Breast epithelium (tissue), 4 donors: ENCODE measurements around the gene SDK1. TPM values are rescaled to one million over a fixed set of nuclear protein-coding genes. Genes with fewer than 3 reads are reported as not detected.

Source experiments
- DNase-seq, 2 donors: peaks; one replicate each; pipeline ENCODE4 v3.0.0-alpha.2; 2019; ENCODE audit warnings: low spot score in 2 of 2
- H3K27ac ChIP-seq, 2 donors: fragments of 200-600 bp; sonication (generic) in 1 of 2; one replicate each; pipeline ENCODE4 v1.5.1; 2016 to 2019; ENCODE audit warnings: mild to moderate bottlenecking in 1 of 2
- H3K27me3 ChIP-seq, 2 donors: fragments of 200-600 bp; sonication (generic) in 1 of 2; one replicate each; pipeline versions ENCODE4 v1.5.1 to v1.6.0; 2017 to 2019; ENCODE audit warnings: control low read depth in 1 of 2, mild to moderate bottlenecking in 1 of 2
- H3K36me3 ChIP-seq: fragments of 200-600 bp; one replicate; pipeline ENCODE4 v1.5.1; 2019
- H3K4me1 ChIP-seq, 2 donors: fragments of 200-600 bp; sonication (generic); one replicate each; pipeline ENCODE4 v1.5.1; 2016 to 2019; ENCODE audit warnings: control low read depth in 1 of 2
- H3K4me3 ChIP-seq, 3 donors: fragments of 200-600 bp; sonication (generic); 1 replicate in 2 of 3; 2 replicates in 1 of 3; pipeline ENCODE4 v1.5.1; 2016 to 2019; ENCODE audit warnings: mild to moderate bottlenecking in 3 of 3, moderate library complexity in 2 of 3
- H3K9me3 ChIP-seq, 2 donors: fragments of 200-600 bp; sonication (generic) in 1 of 2; one replicate each; pipeline ENCODE4 v1.5.1; 2016 to 2019; ENCODE audit warnings: control low read depth in 1 of 2
- POLR2A ChIP-seq: fragments of 450-650 bp; IDR thresholded peaks from one replicate; pipeline ENCODE4 v1.6.1; 2016; ENCODE audit warnings: antibody characterized with exemption, mild to moderate bottlenecking, moderate library complexity
- POLR2AphosphoS5 ChIP-seq, 3 donors: sonication (generic); formaldehyde crosslinking; IDR thresholded peaks; one replicate each; pipeline ENCODE4 v1.6.1; 2017; ENCODE audit warnings: antibody characterized with exemption in 3 of 3
- intact Hi-C: fragments of 100-400 bp; cut with DNase I; formaldehyde crosslinking; loops from one replicate; pipeline ENCODE4 v1.15.1; 2023; ENCODE audit warnings: low total_unique reads
- total RNA-seq, 3 donors: library from RNA; depleted of rRNA; stranded (reverse); fragments of >200 nt; gene quantifications; one replicate each; pipeline ENCODE4 v1.1.0, GENCODE V29; 2016
- TF ChIP-seq, protein P1 (sequence below), 3 donors: fragments of 450-650 bp; IDR thresholded peaks; one replicate each; pipeline ENCODE4 v1.5.1; 2016 to 2017; ENCODE audit warnings: antibody characterized with exemption in 3 of 3, mild to moderate bottlenecking in 3 of 3, moderate library complexity in 3 of 3

SDK1 gene
- total RNA-seq, 3 donors from 2014 or later = 3.7 to 18.2 (median 6.6) TPM

DNA sequence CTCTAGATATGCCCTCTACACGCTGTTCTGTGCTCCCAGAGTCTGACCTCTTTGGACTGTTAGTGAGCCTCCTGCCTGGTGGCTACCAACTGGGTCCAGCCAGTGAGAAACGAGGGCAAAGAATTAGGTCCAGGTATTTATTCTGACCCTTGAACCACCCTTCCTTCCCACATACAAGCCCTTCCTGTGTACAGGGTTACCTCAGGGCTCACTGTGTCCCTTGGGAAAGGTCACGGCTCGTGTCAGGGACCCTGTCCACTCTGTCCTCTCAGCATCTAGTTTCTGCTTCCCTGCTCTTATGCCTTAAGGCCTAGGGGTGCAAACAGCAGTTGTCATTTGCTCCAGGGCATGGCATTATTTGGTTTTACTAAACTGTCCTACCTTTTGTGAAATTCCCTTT, 180.4 kb downstream of the SDK1 start:
- Histone ChIP-seq H3K36me3 (no peaks in the 10 kb centered on the region), H3K9me3 (no peaks in the 10 kb centered on the region), H3K4me1 (no peaks in the 10 kb centered on the region), H3K27me3 (no peaks in the 10 kb centered on the region), H3K27ac (no peak overlapping the region), H3K4me3 (no peak overlapping the region)
- DNase-seq = no peak
- TF ChIP-seq, protein P1, sequence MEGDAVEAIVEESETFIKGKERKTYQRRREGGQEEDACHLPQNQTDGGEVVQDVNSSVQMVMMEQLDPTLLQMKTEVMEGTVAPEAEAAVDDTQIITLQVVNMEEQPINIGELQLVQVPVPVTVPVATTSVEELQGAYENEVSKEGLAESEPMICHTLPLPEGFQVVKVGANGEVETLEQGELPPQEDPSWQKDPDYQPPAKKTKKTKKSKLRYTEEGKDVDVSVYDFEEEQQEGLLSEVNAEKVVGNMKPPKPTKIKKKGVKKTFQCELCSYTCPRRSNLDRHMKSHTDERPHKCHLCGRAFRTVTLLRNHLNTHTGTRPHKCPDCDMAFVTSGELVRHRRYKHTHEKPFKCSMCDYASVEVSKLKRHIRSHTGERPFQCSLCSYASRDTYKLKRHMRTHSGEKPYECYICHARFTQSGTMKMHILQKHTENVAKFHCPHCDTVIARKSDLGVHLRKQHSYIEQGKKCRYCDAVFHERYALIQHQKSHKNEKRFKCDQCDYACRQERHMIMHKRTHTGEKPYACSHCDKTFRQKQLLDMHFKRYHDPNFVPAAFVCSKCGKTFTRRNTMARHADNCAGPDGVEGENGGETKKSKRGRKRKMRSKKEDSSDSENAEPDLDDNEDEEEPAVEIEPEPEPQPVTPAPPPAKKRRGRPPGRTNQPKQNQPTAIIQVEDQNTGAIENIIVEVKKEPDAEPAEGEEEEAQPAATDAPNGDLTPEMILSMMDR (IDR thresholded peaks at IDR 0.05) = no peak
- TF ChIP-seq POLR2AphosphoS5 (IDR thresholded peaks at IDR 0.05) (no peak), POLR2A (no peak)
- intact Hi-C loops = no loop called here

DNA sequence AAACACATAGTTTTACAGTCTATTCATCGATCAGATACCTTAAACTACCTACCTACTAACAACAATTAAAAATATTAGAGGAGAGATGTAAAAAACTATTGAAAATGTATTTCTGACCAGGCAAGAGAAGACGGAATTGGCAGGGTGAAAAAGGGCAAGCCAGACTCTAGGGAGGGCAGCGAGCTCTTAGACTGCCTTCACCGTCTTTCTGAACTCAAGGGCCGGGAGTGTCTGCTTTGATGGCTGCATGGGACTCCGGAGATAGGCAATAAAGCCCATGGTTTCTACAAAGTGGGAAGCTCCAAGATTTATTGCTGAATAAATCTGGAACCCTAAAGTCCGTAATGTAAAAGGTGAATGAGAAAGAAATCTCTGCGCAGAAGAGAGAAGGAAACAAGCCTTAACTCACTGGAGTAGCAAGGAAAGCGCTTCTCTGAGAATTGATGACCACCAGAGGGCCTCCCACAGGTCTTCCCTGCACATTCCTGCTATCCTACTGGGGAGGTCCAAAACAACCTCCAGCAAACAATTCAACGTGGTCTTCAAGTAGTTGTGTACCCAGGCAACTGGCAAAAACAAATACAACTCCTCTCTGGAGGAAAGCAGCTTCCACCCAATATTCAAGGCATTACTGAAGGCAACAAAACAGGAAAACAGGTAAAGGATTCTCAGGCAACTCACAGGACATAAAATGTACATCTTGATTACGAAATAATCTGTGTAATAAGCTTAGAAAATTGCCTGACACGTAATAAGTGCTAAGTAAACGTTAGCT, 181.3 kb downstream of the SDK1 start:
- Histone ChIP-seq H3K9me3 (no peaks in the 10 kb centered on the region), H3K27ac (no peak overlapping the region), H3K27me3 (no peaks in the 10 kb centered on the region), H3K4me3 (no peak overlapping the region), H3K4me1 (no peaks in the 10 kb centered on the region), H3K36me3 (no peaks in the 10 kb centered on the region)
- no peak for DNase-seq
- TF ChIP-seq POLR2AphosphoS5 (IDR thresholded peaks at IDR 0.05) = no peak
- no peak for TF ChIP-seq POLR2A
- TF ChIP-seq, protein P1 (IDR thresholded peaks at IDR 0.05) = no peak
- intact Hi-C loops = no loop called here

DNA sequence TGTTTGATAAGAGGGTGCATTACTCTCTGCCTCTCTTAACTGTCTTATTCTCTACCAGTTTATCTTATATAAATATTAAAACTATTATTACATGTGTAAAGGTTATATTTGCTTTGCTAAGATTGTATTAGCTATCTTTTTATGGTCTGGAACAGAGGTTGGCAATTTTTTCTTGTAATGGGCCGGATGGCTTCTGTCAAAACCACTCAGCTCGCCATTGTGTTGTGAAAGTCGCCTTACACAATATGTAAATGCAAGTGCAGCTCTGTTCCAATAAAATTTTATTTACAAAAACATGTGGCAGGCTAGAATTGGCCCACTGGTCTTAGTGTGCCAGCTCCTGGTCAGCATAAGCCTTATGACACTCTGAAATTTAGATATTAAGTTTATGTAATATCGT, 185.8 kb downstream of the SDK1 start:
- no peak overlapping the region for H3K4me3 ChIP-seq
- no peak for DNase-seq
- H3K36me3 ChIP-seq = no peaks in the 10 kb centered on the region
- no peaks in the 10 kb centered on the region for H3K9me3 ChIP-seq
- H3K4me1 ChIP-seq = no peaks in the 10 kb centered on the region
- intact Hi-C loops = no loop called here
- H3K27me3 ChIP-seq = no peaks in the 10 kb centered on the region
- TF ChIP-seq, protein P1 (IDR thresholded peaks at IDR 0.05) = no peak
- TF ChIP-seq POLR2AphosphoS5 (IDR thresholded peaks at IDR 0.05) = no peak
- TF ChIP-seq POLR2A = no peak
- no peak overlapping the region for H3K27ac ChIP-seq

DNA sequence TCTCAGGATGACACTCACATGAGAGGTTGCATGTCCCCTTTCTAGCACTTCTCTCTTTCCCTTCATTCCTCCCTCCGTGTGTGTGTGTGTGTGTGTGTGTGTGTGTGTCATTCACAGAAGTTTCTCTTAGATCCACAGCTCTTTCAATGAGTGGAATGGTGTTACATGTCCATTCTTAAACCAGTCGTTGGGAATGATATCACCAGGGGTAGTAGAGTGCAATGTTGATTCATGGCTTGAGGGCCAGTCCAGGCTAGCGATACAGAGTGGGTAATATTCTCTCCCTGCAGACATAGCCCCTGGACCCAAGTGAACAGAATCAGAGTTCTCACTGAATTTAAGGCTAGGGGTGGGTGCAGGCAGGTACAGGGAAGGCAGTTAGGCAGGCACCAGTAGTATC, 187.8 kb downstream of the SDK1 start:
- no peaks in the 10 kb centered on the region for H3K27me3 ChIP-seq
- intact Hi-C loops = no loop called here
- TF ChIP-seq POLR2AphosphoS5 (IDR thresholded peaks at IDR 0.05) = no peak
- TF ChIP-seq, protein P1 (IDR thresholded peaks at IDR 0.05) = no peak
- no peaks in the 10 kb centered on the region for H3K4me1 ChIP-seq
- no peak overlapping the region for H3K27ac ChIP-seq
- H3K4me3 ChIP-seq = no peak overlapping the region
- no peaks in the 10 kb centered on the region for H3K36me3 ChIP-seq
- DNase-seq = no peak
- no peaks in the 10 kb centered on the region for H3K9me3 ChIP-seq

DNA sequence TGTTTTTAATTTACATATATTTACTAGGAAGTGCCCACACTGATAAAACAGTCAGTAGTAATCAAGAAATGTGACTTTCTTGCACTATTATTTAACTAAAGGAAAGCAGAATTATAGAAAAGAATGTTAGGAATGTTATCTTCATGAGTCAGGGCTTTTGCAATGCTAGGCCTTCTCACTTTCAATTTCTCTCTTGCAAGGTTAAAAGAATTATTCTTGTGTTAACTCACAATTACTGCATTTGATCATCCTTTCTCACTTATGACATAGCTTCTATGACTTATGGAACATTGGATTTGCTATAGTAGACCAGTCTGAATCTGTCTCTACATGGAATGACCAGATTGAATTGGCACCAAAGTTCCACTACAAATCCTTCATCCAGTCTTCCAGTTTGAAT, 192.4 kb downstream of the SDK1 start:
- no peak overlapping the region for H3K27ac ChIP-seq
- intact Hi-C loops = no loop called here
- no peaks in the 10 kb centered on the region for H3K27me3 ChIP-seq
- no peaks in the 10 kb centered on the region for H3K9me3 ChIP-seq
- TF ChIP-seq, protein P1 (IDR thresholded peaks at IDR 0.05) = no peak
- no peak for TF ChIP-seq POLR2AphosphoS5 (IDR thresholded peaks at IDR 0.05)
- no peak for TF ChIP-seq POLR2A
- no peaks in the 10 kb centered on the region for H3K36me3 ChIP-seq
- DNase-seq = no peak
- no peak overlapping the region for H3K4me3 ChIP-seq
- no peaks in the 10 kb centered on the region for H3K4me1 ChIP-seq
